Small intestine (tissue), 7 donors: ENCODE results near the gene PPARA. TPM values are rescaled to one million over a fixed set of nuclear protein-coding genes. Genes with fewer than 3 reads are reported as not detected.

Experiments
- DNase-seq, 2 donors: peaks; one replicate each; pipeline versions ENCODE4 v3.0.0 to v3.0.0-alpha.2; 2013
- FAIRE-seq: peaks from 2 replicates; lab custom pipeline; 2012; peaks lifted over from hg19 to GRCh38; lab: Jason Lieb, UNC
- H3K27ac ChIP-seq, 3 donors: one replicate each; pipeline ENCODE4 v1.5.1; 2013; ENCODE audit warnings: low read length in 2 of 3, mild to moderate bottlenecking in 2 of 3, control low read depth in 1 of 3, inconsistent platforms in 1 of 3, low read depth in 1 of 3, moderate library complexity in 1 of 3
- H3K27me3 ChIP-seq, 3 donors: one replicate each; pipeline ENCODE4 v1.6.1; 2013; ENCODE audit warnings: low read length in 3 of 3, inconsistent platforms in 1 of 3; ENCODE audit not compliant: control insufficient read depth in 3 of 3, insufficient read depth in 3 of 3
- H3K36me3 ChIP-seq, 3 donors: one replicate each; pipeline ENCODE4 v1.6.1; 2013; ENCODE audit warnings: low read length in 3 of 3, inconsistent platforms in 1 of 3, low read depth in 1 of 3, mild to moderate bottlenecking in 1 of 3, moderate library complexity in 1 of 3; ENCODE audit not compliant: control insufficient read depth in 3 of 3, insufficient read depth in 2 of 3
- H3K4me1 ChIP-seq, 3 donors: one replicate each; pipeline ENCODE4 v1.6.1; 2013; ENCODE audit warnings: low read length in 2 of 3, inconsistent platforms in 1 of 3, low read depth in 1 of 3, mild to moderate bottlenecking in 1 of 3, moderate library complexity in 1 of 3; ENCODE audit not compliant: control insufficient read depth in 3 of 3, insufficient read depth in 2 of 3
- H3K4me3 ChIP-seq, 3 donors: one replicate each; pipeline ENCODE4 v1.5.1; 2013; ENCODE audit warnings: low read length in 3 of 3, control low read depth in 1 of 3, inconsistent platforms in 1 of 3, low read depth in 1 of 3, mild to moderate bottlenecking in 1 of 3, moderate library complexity in 1 of 3
- H3K9me3 ChIP-seq, 2 donors: one replicate each; pipeline ENCODE4 v1.6.1; 2013; ENCODE audit warnings: low read depth in 1 of 2, low read length in 1 of 2; ENCODE audit not compliant: control insufficient read depth in 2 of 2, insufficient read depth in 1 of 2
- WGBS, 3 donors: extraction: QIAGEN DNeasy Blood & Tissue Kit; methylation state at CpG; one replicate each; pipeline ENCODE4 v1.1.7; 2013; 5-methylcytosine and 5-hydroxymethylcytosine counted together
- polyA plus RNA-seq, 4 donors: library from polyadenylated mRNA; stranded (reverse) in 3 of 4; unstranded in 1 of 4; fragments of 200-250 nt in 3 of 4; fragments of 120-200 nt in 1 of 4; gene quantifications; one replicate each; pipeline versions ENCODE4 v1.2.1 to v1.2.3, GENCODE V29; 2013
- donor health status: healthy with polysubstance abuse.
- donor health status: control.
- donor health status: control.
- donor health status: Bipolar disorder and iron deficiency.
- donor health status: healthy.

Gene PPARA
- polyA plus RNA-seq, 4 donors: 19.9 to 53.6 (median 23.0) TPM

GRCh38 chr22:46276563-46276962 lies 126.2 kb downstream of the PPARA start:
- no peaks in the 10 kb centered on the region for H3K27me3 ChIP-seq
- no peak for FAIRE-seq

GRCh38 chr22:46278656-46279645 lies 128.6 kb downstream of the PPARA start:
- Histone ChIP-seq H3K27ac (no peak overlapping the region), H3K27me3 (no peaks in the 10 kb centered on the region), H3K4me1 (no peaks in the 10 kb centered on the region), H3K36me3 (peaks cover 30 to 88% (median 52%) of the 10 kb centered on the region in 3 donors), H3K4me3 (no peak overlapping the region), H3K9me3 (peaks cover 0 to 2% of the 10 kb centered on the region in 2 donors)
- no peak for DNase-seq
- no peak for FAIRE-seq
- 89 to 93% (median 93%) methylated on average over 22 of the region's 22 CpGs for WGBS, 3 donors

More at GRCh38 chr22:46276563-46276962, 126.2 kb downstream of the PPARA start:
- DNase-seq: no peak
- peaks cover 0 to 2% of the 10 kb centered on the region in 2 donors for H3K9me3 ChIP-seq
- H3K4me3 ChIP-seq: no peak overlapping the region
- H3K4me1 ChIP-seq: no peaks in the 10 kb centered on the region
- WGBS, 3 donors: 92 to 94% (median 92%) methylated on average over 7 of the region's 7 CpGs
- H3K36me3 ChIP-seq: peaks cover 32 to 93% (median 59%) of the 10 kb centered on the region in 3 donors
- no peak overlapping the region for H3K27ac ChIP-seq

GRCh38 chr22:46280063-46280817 lies 129.9 kb downstream of the PPARA start:
- FAIRE-seq: no peak
- no peaks in the 10 kb centered on the region for H3K4me1 ChIP-seq

GRCh38 chr22:46280999-46281623 lies 130.8 kb downstream of the PPARA start:
- peak overlapping the region in 1 of 3 donors; percentile 42 for H3K27ac ChIP-seq
- no peaks in the 10 kb centered on the region for H3K4me1 ChIP-seq
- no peak overlapping the region for H3K4me3 ChIP-seq
- H3K36me3 ChIP-seq: peaks cover 24 to 90% (median 53%) of the 10 kb centered on the region in 3 donors
- H3K9me3 ChIP-seq: no peaks in the 10 kb centered on the region
- DNase-seq (peak in 1 of 2 donors; percentile 21), FAIRE-seq (no peak)
- no peaks in the 10 kb centered on the region for H3K27me3 ChIP-seq
- WGBS, 3 donors: 75 to 90% (median 79%) methylated on average over 19 of the region's 19 CpGs

More at GRCh38 chr22:46280063-46280817, 129.9 kb downstream of the PPARA start:
- Histone ChIP-seq H3K27me3 (no peaks in the 10 kb centered on the region), H3K27ac (peak overlapping the region in 2 of 3 donors; percentile 43 to 48), H3K4me3 (no peak overlapping the region), H3K36me3 (peaks cover 30 to 89% (median 57%) of the 10 kb centered on the region in 3 donors), H3K9me3 (no peaks in the 10 kb centered on the region)
- WGBS, 3 donors: 95 to 97% (median 97%) methylated on average over 11 to 12 of the region's 12 CpGs
- DNase-seq: no peak

- H3K4me3 ChIP-seq: no peak overlapping the region
- H3K36me3 ChIP-seq: peaks cover 20 to 94% (median 54%) of the 10 kb centered on the region in 3 donors
- no peaks in the 10 kb centered on the region for H3K4me1 ChIP-seq
- no peak for FAIRE-seq
- H3K27me3 ChIP-seq: no peaks in the 10 kb centered on the region
- H3K27ac ChIP-seq: no peak overlapping the region
- DNase-seq: no peak
- WGBS, 3 donors: 96 to 98% (median 97%) methylated on average over 13 of the region's 13 CpGs
- H3K9me3 ChIP-seq: no peaks in the 10 kb centered on the region
Observed at GRCh38 chr22:46281866-46282678, 131.7 kb downstream of the PPARA start.

GRCh38 chr22:46286006-46286405 lies 135.7 kb downstream of the PPARA start:
- 87 to 92% (median 89%) methylated on average over 3 of the region's 3 CpGs for WGBS, 3 donors
- Histone ChIP-seq H3K4me3 (no peak overlapping the region), H3K9me3 (no peaks in the 10 kb centered on the region), H3K36me3 (peaks cover 14 to 94% (median 38%) of the 10 kb centered on the region in 3 donors), H3K4me1 (no peaks in the 10 kb centered on the region), H3K27ac (no peak overlapping the region), H3K27me3 (no peaks in the 10 kb centered on the region)
- DNase-seq: no peak
- FAIRE-seq: no peak

- Histone ChIP-seq H3K4me1 (no peaks in the 10 kb centered on the region), H3K4me3 (no peak overlapping the region), H3K27me3 (no peaks in the 10 kb centered on the region), H3K36me3 (peaks cover 10 to 94% (median 40%) of the 10 kb centered on the region in 3 donors), H3K9me3 (peaks cover 0 to 4% of the 10 kb centered on the region in 2 donors), H3K27ac (peak overlapping the region in 2 of 3 donors; percentile 12 to 83)
- 91 to 93% (median 92%) methylated on average over 15 of the region's 15 CpGs for WGBS, 3 donors
- DNase-seq (no peak), FAIRE-seq (no peak)
Observed at GRCh38 chr22:46286941-46287872, 136.9 kb downstream of the PPARA start.
